Purkinje cell (primary cell): ENCODE measurements around the gene CD320. TPM values are rescaled to one million over a fixed set of nuclear protein-coding genes. Genes with fewer than 3 reads are reported as not detected.

Experiments
- polyA plus RNA-seq: library from polyadenylated mRNA; unstranded; fragments of >200 nt; fragmentation: Nextera tagmentation; gene quantifications from 2 replicates; pipeline ENCODE4 v1.2.1, GENCODE V29; 2014

The CD320 gene
- 16.1 and 22.6 TPM in 2 replicates for polyA plus RNA-seq

DNA sequence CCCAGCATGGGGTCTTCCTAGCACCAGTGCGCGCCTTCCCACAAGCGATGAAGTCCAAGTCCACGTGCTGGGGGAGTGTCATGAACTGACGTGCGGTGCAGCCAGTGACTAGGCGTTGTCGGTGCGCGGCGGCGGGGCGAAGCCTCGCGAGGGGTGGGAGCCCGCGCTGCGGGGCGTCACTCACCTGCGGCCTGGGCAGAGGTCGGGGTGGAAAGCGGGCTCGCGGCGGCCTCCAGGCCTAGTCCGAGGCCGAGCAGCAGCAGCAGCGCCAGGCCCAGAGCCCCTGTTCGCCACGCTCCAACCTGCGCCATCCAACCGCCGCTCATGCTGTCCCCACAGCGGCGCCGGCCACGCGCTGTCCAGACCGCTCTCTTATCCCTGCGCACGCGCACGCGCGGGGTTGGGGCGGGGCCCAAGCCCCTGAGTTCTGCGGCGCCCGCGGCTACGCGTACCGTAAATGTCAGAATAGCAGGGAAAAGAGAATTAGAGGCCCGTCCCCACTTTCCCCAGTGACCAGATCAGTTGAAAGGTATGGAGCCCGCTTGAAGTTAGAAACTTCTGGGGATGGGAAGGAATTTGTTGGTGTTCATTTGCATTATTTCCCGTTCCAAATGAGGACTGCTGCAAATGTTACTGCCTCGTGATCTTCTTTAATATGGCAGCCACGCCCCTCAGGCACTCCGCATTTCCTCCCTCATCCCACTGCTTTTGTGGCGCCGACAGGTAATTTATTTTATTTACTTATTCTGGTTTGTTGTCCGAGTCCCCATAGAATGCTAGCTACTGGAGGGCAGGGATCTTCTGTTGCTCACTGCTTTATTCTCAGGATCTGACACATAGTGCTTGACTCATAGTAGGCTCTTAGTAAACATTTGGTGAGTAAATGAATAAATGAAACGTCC is at the start of gene CD320:
Gene CD320 (minus strand): TSS at position 394 of the 902 bp plus-strand sequence. CDS start 68 bp downstream, at position 326.

GRCh38 chr19:8342684-8343482 is 34.7 kb upstream of the CD320 start, which contains the start of gene KANK3:
Gene KANK3 (minus strand): TSS chr19:8343262. CDS start chr19:8337828, 5,434 bp downstream.

GRCh38 chr19:8321067-8321985 is 13.2 kb upstream of the CD320 start, which contains the start of the genes NDUFA7 and RPS28:
Gene NDUFA7 (minus strand): TSS chr19:8321375. CDS start chr19:8321358, 17 bp downstream.
Gene RPS28 (plus strand): TSS chr19:8321496. CDS start chr19:8321531, 35 bp downstream.

Other genes with a start within 250 kb of the CD320 start
- gene FBN3, start 158.8 kb downstream of the CD320 start, polyA plus RNA-seq: not detected in 2 replicates
- gene CERS4, start 99.0 kb downstream of the CD320 start, polyA plus RNA-seq: 1.3 and 3.1 TPM in 2 replicates
- 393 and 475 TPM in 2 replicates for gene NDUFA7, start 13.0 kb upstream of the CD320 start, polyA plus RNA-seq
- 731 and 808 TPM in 2 replicates for gene RPS28, start 13.1 kb upstream of the CD320 start, polyA plus RNA-seq
- gene KANK3, start 34.9 kb upstream of the CD320 start, polyA plus RNA-seq: not detected in 2 replicates
- gene ANGPTL4, start 55.8 kb upstream of the CD320 start, polyA plus RNA-seq: 1.8 TPM in 1 of 2 replicates, not detected in the other
- gene RAB11B, start 82.0 kb upstream of the CD320 start, polyA plus RNA-seq: 40.3 and 43.4 TPM in 2 replicates
- gene MARCHF2, start 104.9 kb upstream of the CD320 start, polyA plus RNA-seq: 8.4 and 12.8 TPM in 2 replicates
- 13.6 and 16.2 TPM in 2 replicates for gene HNRNPM, start 136.6 kb upstream of the CD320 start, polyA plus RNA-seq
- gene PRAM1, start 194.3 kb upstream of the CD320 start, polyA plus RNA-seq: not detected in 2 replicates
- gene ZNF414, start 205.8 kb upstream of the CD320 start, polyA plus RNA-seq: 0.31 TPM in 1 of 2 replicates, not detected in the other